ENCODE data around the gene CNOT4.
A peak's percentile ranks its signal among the peaks of the same experiment; 100 is the strongest.

Gene CNOT4

GRCh38 chr7:135509839-135510591, at the start of gene CNOT4:
CNOT4 (minus strand) TSS chr7:135510102; CDS start chr7:135438331, 71,771 bp downstream.
- H3K36me3 ChIP-seq (ENCODE audit: control insufficient read depth, low read depth, low read length): no peaks in the 10 kb centered on the region
- no peaks in the 10 kb centered on the region for H3K9me3 ChIP-seq (ENCODE audit: control insufficient read depth, low read depth, low read length)
- H3K27me3 ChIP-seq (ENCODE audit: control insufficient read depth, insufficient read depth, low read length): peaks cover 8% of the 10 kb centered on the region
- peaks cover 7% of the 10 kb centered on the region for H3K4me1 ChIP-seq (ENCODE audit: control insufficient read depth, low read depth, low read length)
- H3K4me3 ChIP-seq (ENCODE audit: low read length): peak within 1 kb of the TSS; percentile 87
- H3K9ac ChIP-seq (ENCODE audit: low read length): peak within 1 kb of the TSS; percentile 95
- peak within 1 kb of the TSS; percentile 88 for H3K27ac ChIP-seq (ENCODE audit: low read length)

GRCh38 chr7:135558881-135559280, 49.0 kb upstream of the CNOT4 start:
- Histone ChIP-seq H3K36me3 (ENCODE audit: control insufficient read depth, low read depth, low read length) (no peaks in the 10 kb centered on the region), H3K4me1 (ENCODE audit: control insufficient read depth, low read depth, low read length) (peaks cover 11% of the 10 kb centered on the region), H3K27me3 (ENCODE audit: control insufficient read depth, insufficient read depth, low read length) (no peaks in the 10 kb centered on the region), H3K4me3 (ENCODE audit: low read length) (peak overlapping the region; percentile 92), H3K9me3 (ENCODE audit: control insufficient read depth, low read depth, low read length) (no peaks in the 10 kb centered on the region), H3K27ac (ENCODE audit: low read length) (peak overlapping the region; percentile 26), H3K9ac (ENCODE audit: low read length) (peak overlapping the region; percentile 97)

- H3K4me1 ChIP-seq (ENCODE audit: control insufficient read depth, low read depth, low read length): peaks cover 11% of the 10 kb centered on the region
- peak overlapping the region; percentile 99 for H3K27ac ChIP-seq (ENCODE audit: low read length)
- H3K4me3 ChIP-seq (ENCODE audit: low read length): peak overlapping the region; percentile 92
- H3K27me3 ChIP-seq (ENCODE audit: control insufficient read depth, insufficient read depth, low read length): no peaks in the 10 kb centered on the region
- no peaks in the 10 kb centered on the region for H3K36me3 ChIP-seq (ENCODE audit: control insufficient read depth, low read depth, low read length)
- peak overlapping the region; percentile 97 for H3K9ac ChIP-seq (ENCODE audit: low read length)
- H3K9me3 ChIP-seq (ENCODE audit: control insufficient read depth, low read depth, low read length): no peaks in the 10 kb centered on the region
Measured at GRCh38 chr7:135558337-135558767, 48.5 kb upstream of the CNOT4 start.

GRCh38 chr7:135557455-135558336, 47.8 kb upstream of the CNOT4 start, which contains the start of gene NUP205:
NUP205 (plus strand) TSS chr7:135557917; CDS start chr7:135557945, 28 bp downstream.
- no peaks in the 10 kb centered on the region for H3K36me3 ChIP-seq (ENCODE audit: control insufficient read depth, low read depth, low read length)
- H3K4me3 ChIP-seq (ENCODE audit: low read length): peak within 1 kb of the TSS; percentile 92
- peak within 1 kb of the TSS; percentile 97 for H3K9ac ChIP-seq (ENCODE audit: low read length)
- H3K9me3 ChIP-seq (ENCODE audit: control insufficient read depth, low read depth, low read length): no peaks in the 10 kb centered on the region
- H3K27ac ChIP-seq (ENCODE audit: low read length): peak within 1 kb of the TSS; percentile 99
- peaks cover 11% of the 10 kb centered on the region for H3K4me1 ChIP-seq (ENCODE audit: control insufficient read depth, low read depth, low read length)
- H3K27me3 ChIP-seq (ENCODE audit: control insufficient read depth, insufficient read depth, low read length): no peaks in the 10 kb centered on the region

- H3K4me3 ChIP-seq (ENCODE audit: low read length): no peak overlapping the region
- no peaks in the 10 kb centered on the region for H3K27me3 ChIP-seq (ENCODE audit: control insufficient read depth, insufficient read depth, low read length)
- no peak overlapping the region for H3K27ac ChIP-seq (ENCODE audit: low read length)
- no peaks in the 10 kb centered on the region for H3K9me3 ChIP-seq (ENCODE audit: control insufficient read depth, low read depth, low read length)
- H3K9ac ChIP-seq (ENCODE audit: low read length): no peak overlapping the region
- no peaks in the 10 kb centered on the region for H3K36me3 ChIP-seq (ENCODE audit: control insufficient read depth, low read depth, low read length)
- no peaks in the 10 kb centered on the region for H3K4me1 ChIP-seq (ENCODE audit: control insufficient read depth, low read depth, low read length)
Measured at GRCh38 chr7:135553346-135553745, 43.4 kb upstream of the CNOT4 start.

GRCh38 chr7:135552148-135552547, 42.2 kb upstream of the CNOT4 start:
- Histone ChIP-seq H3K36me3 (ENCODE audit: control insufficient read depth, low read depth, low read length) (no peaks in the 10 kb centered on the region), H3K9ac (ENCODE audit: low read length) (no peak overlapping the region), H3K27me3 (ENCODE audit: control insufficient read depth, insufficient read depth, low read length) (no peaks in the 10 kb centered on the region)

GRCh38 chr7:135550196-135550595, 40.3 kb upstream of the CNOT4 start:
- no peak overlapping the region for H3K27ac ChIP-seq (ENCODE audit: low read length)
- no peaks in the 10 kb centered on the region for H3K36me3 ChIP-seq (ENCODE audit: control insufficient read depth, low read depth, low read length)
- no peak overlapping the region for H3K4me3 ChIP-seq (ENCODE audit: low read length)

More at GRCh38 chr7:135552148-135552547, 42.2 kb upstream of the CNOT4 start:
- Histone ChIP-seq H3K4me3 (ENCODE audit: low read length) (no peak overlapping the region), H3K9me3 (ENCODE audit: control insufficient read depth, low read depth, low read length) (no peaks in the 10 kb centered on the region), H3K4me1 (ENCODE audit: control insufficient read depth, low read depth, low read length) (no peaks in the 10 kb centered on the region), H3K27ac (ENCODE audit: low read length) (no peak overlapping the region)

GRCh38 chr7:135541029-135541428, 31.1 kb upstream of the CNOT4 start:
- Histone ChIP-seq H3K9me3 (ENCODE audit: control insufficient read depth, low read depth, low read length) (no peaks in the 10 kb centered on the region), H3K36me3 (ENCODE audit: control insufficient read depth, low read depth, low read length) (no peaks in the 10 kb centered on the region), H3K4me1 (ENCODE audit: control insufficient read depth, low read depth, low read length) (no peaks in the 10 kb centered on the region), H3K27me3 (ENCODE audit: control insufficient read depth, insufficient read depth, low read length) (no peaks in the 10 kb centered on the region), H3K4me3 (ENCODE audit: low read length) (no peak overlapping the region), H3K27ac (ENCODE audit: low read length) (no peak overlapping the region), H3K9ac (ENCODE audit: low read length) (no peak overlapping the region)

More at GRCh38 chr7:135550196-135550595, 40.3 kb upstream of the CNOT4 start:
- no peaks in the 10 kb centered on the region for H3K27me3 ChIP-seq (ENCODE audit: control insufficient read depth, insufficient read depth, low read length)
- no peak overlapping the region for H3K9ac ChIP-seq (ENCODE audit: low read length)
- no peaks in the 10 kb centered on the region for H3K9me3 ChIP-seq (ENCODE audit: control insufficient read depth, low read depth, low read length)
- H3K4me1 ChIP-seq (ENCODE audit: control insufficient read depth, low read depth, low read length): no peaks in the 10 kb centered on the region

GRCh38 chr7:135539629-135540028, 29.7 kb upstream of the CNOT4 start:
- H3K4me1 ChIP-seq (ENCODE audit: control insufficient read depth, low read depth, low read length): no peaks in the 10 kb centered on the region
- H3K9me3 ChIP-seq (ENCODE audit: control insufficient read depth, low read depth, low read length): no peaks in the 10 kb centered on the region
- no peak overlapping the region for H3K9ac ChIP-seq (ENCODE audit: low read length)
- no peaks in the 10 kb centered on the region for H3K36me3 ChIP-seq (ENCODE audit: control insufficient read depth, low read depth, low read length)
- no peak overlapping the region for H3K27ac ChIP-seq (ENCODE audit: low read length)
- H3K27me3 ChIP-seq (ENCODE audit: control insufficient read depth, insufficient read depth, low read length): no peaks in the 10 kb centered on the region
- no peak overlapping the region for H3K4me3 ChIP-seq (ENCODE audit: low read length)

- no peaks in the 10 kb centered on the region for H3K4me1 ChIP-seq (ENCODE audit: control insufficient read depth, low read depth, low read length)
- no peak overlapping the region for H3K9ac ChIP-seq (ENCODE audit: low read length)
- no peaks in the 10 kb centered on the region for H3K27me3 ChIP-seq (ENCODE audit: control insufficient read depth, insufficient read depth, low read length)
- H3K36me3 ChIP-seq (ENCODE audit: control insufficient read depth, low read depth, low read length): no peaks in the 10 kb centered on the region
- H3K4me3 ChIP-seq (ENCODE audit: low read length): no peak overlapping the region
- H3K27ac ChIP-seq (ENCODE audit: low read length): no peak overlapping the region
- no peaks in the 10 kb centered on the region for H3K9me3 ChIP-seq (ENCODE audit: control insufficient read depth, low read depth, low read length)
Measured at GRCh38 chr7:135538376-135538775, 28.5 kb upstream of the CNOT4 start.

GRCh38 chr7:135537905-135538304, 28.0 kb upstream of the CNOT4 start:
- Histone ChIP-seq H3K9ac (ENCODE audit: low read length) (no peak overlapping the region), H3K4me1 (ENCODE audit: control insufficient read depth, low read depth, low read length) (no peaks in the 10 kb centered on the region), H3K9me3 (ENCODE audit: control insufficient read depth, low read depth, low read length) (no peaks in the 10 kb centered on the region), H3K36me3 (ENCODE audit: control insufficient read depth, low read depth, low read length) (no peaks in the 10 kb centered on the region), H3K4me3 (ENCODE audit: low read length) (no peak overlapping the region), H3K27ac (ENCODE audit: low read length) (no peak overlapping the region), H3K27me3 (ENCODE audit: control insufficient read depth, insufficient read depth, low read length) (no peaks in the 10 kb centered on the region)

Measured in iPS-18a (cell line).